Measurements from ENCODE around the gene CGB7.
"Not testable (repeated sequence)": the region's sequence is repeated elsewhere in the genome, so short reads cannot be mapped to it uniquely, and the experiment has no call there.

DNA sequence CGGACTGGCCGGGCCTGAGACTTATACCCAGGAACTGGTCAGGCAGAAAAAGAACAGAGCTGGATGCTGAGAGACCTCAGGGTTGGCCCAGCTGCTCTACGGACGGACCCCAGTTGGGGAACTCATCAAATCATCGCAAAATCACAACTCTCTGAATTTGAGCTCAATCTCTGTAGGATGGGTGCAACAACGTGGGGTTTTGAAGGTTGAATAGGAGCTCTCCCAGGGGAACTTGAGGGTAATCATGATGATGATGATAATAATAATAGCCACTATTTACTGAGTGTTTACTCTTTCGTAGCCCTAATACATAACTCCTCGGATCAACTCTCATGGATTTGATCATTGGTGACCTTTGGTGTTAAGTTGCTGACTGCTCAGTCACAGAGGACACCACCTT lies 27.2 kb downstream of the CGB7 start:
- TF ChIP-seq, protein P1, sequence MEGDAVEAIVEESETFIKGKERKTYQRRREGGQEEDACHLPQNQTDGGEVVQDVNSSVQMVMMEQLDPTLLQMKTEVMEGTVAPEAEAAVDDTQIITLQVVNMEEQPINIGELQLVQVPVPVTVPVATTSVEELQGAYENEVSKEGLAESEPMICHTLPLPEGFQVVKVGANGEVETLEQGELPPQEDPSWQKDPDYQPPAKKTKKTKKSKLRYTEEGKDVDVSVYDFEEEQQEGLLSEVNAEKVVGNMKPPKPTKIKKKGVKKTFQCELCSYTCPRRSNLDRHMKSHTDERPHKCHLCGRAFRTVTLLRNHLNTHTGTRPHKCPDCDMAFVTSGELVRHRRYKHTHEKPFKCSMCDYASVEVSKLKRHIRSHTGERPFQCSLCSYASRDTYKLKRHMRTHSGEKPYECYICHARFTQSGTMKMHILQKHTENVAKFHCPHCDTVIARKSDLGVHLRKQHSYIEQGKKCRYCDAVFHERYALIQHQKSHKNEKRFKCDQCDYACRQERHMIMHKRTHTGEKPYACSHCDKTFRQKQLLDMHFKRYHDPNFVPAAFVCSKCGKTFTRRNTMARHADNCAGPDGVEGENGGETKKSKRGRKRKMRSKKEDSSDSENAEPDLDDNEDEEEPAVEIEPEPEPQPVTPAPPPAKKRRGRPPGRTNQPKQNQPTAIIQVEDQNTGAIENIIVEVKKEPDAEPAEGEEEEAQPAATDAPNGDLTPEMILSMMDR (conservative IDR thresholded peaks at IDR 0.05 in 1 of 2, IDR thresholded peaks at IDR 0.05 in 1 of 2; ENCODE audit: extremely low read depth in 1 of 2, insufficient read depth in 1 of 2, low read depth in 1 of 2, low read length in 2 of 2): not testable (repeated sequence)
- TF ChIP-seq EZH2 (IDR thresholded peaks at IDR 0.05; ENCODE audit: borderline replicate concordance, low read length): not testable (repeated sequence)

Data from mammary epithelial cell (primary cell).